Gastrocnemius medialis (tissue), 4 donors: ENCODE data around the gene GPATCH3. TPM values are rescaled to one million over a fixed set of nuclear protein-coding genes. Genes with fewer than 3 reads are reported as not detected.
A peak's percentile ranks its signal among the peaks of the same experiment; 100 is the strongest.

Experiments used
- ATAC-seq, 2 donors: fragments of 150-250 bp; one replicate each; pipeline ENCODE4 v1.9.1; 2016
- DNase-seq, 2 donors: peaks; one replicate each; pipeline ENCODE4 v3.0.0-alpha.2; 2019
- H3K27ac ChIP-seq, 4 donors: fragments of 200-600 bp; sonication (generic); 1 replicate in 1 of 4; 2 replicates in 3 of 4; pipeline ENCODE4 v1.5.1; 2016 to 2018; ENCODE audit warnings: mild to moderate bottlenecking in 2 of 4, moderate library complexity in 1 of 4
- H3K27me3 ChIP-seq, 3 donors: fragments of 200-600 bp; sonication (generic) in 2 of 3; 1 replicate in 1 of 3; 2 replicates in 2 of 3; pipeline versions ENCODE4 v1.5.1 to v1.6.0; 2016 to 2019; ENCODE audit warnings: mild to moderate bottlenecking in 1 of 3, moderate library complexity in 1 of 3
- H3K36me3 ChIP-seq, 2 donors: fragments of 200-600 bp; sonication (generic) in 1 of 2; one replicate each; pipeline ENCODE4 v1.5.1; 2017 to 2018
- H3K4me1 ChIP-seq, 2 donors: fragments of 200-600 bp; sonication (generic) in 1 of 2; one replicate each; pipeline ENCODE4 v1.5.1; 2016 to 2017; ENCODE audit warnings: mild to moderate bottlenecking in 2 of 2
- H3K4me3 ChIP-seq, 4 donors: fragments of 200-600 bp; sonication (generic) in 3 of 4; 1 replicate in 1 of 4; 2 replicates in 3 of 4; pipeline ENCODE4 v1.5.1; 2016 to 2019; ENCODE audit warnings: mild to moderate bottlenecking in 2 of 4
- H3K9me3 ChIP-seq, 3 donors: fragments of 200-600 bp; sonication (generic) in 2 of 3; 1 replicate in 1 of 3; 2 replicates in 2 of 3; pipeline ENCODE4 v1.5.1; 2016 to 2019
- POLR2A ChIP-seq, 2 donors: fragments of 450-650 bp; IDR thresholded peaks; one replicate each; pipeline ENCODE4 v1.6.1; 2017; ENCODE audit warnings: antibody characterized with exemption in 2 of 2, mild to moderate bottlenecking in 2 of 2, moderate library complexity in 2 of 2
- in situ Hi-C, 4 donors: fragments of 200-750 bp; cut with MboI; loops; one replicate each; pipeline versions ENCODE4 v1.15.0 to v1.8.0; 2017; ENCODE audit warnings: low sequenced_read_pairs in 4 of 4
- intact Hi-C: fragments of 100-400 bp; cut with DNase I; formaldehyde crosslinking; loops from one replicate; pipeline ENCODE4 v1.15.1; 2023; ENCODE audit warnings: low total_unique reads
- total RNA-seq, 4 donors: library from RNA; depleted of rRNA; stranded (reverse); fragments of >200 nt; gene quantifications; one replicate each; pipeline versions ENCODE4 v1.1.0 to v1.2.3, GENCODE V29; 2016
- TF ChIP-seq, protein P1 (sequence below), 5 experiments: fragments of 450-650 bp in 3 of 5; fragments of 200-600 bp in 2 of 5; sonication (generic) in 2 of 5; IDR thresholded peaks in 4 of 5; conservative IDR thresholded peaks in 1 of 5; 1 replicate in 4 of 5; 2 replicates in 1 of 5; pipeline ENCODE4 v1.5.1; 2016 to 2019; ENCODE audit warnings: antibody characterized with exemption in 5 of 5, mild to moderate bottlenecking in 3 of 5, moderate library complexity in 3 of 5

GPATCH3 gene
- total RNA-seq, 4 donors from 2014 or later: 13.7 to 20.4 (median 16.9) TPM

GRCh38 chr1:26897351-26897750 lies 2.9 kb downstream of the GPATCH3 start:
- Histone ChIP-seq H3K27ac (no peak overlapping the region), H3K4me1 (peaks cover 20 to 21% of the 10 kb centered on the region in 2 donors), H3K9me3 (no peaks in the 10 kb centered on the region), H3K27me3 (no peaks in the 10 kb centered on the region), H3K4me3 (no peak overlapping the region), H3K36me3 (peaks cover 0 to 54% of the 10 kb centered on the region in 2 donors)
- intact Hi-C loops (no loop called here), in situ Hi-C loops (no loop called here)
- ATAC-seq (no peak), DNase-seq (no peak)
- TF ChIP-seq, protein P1, sequence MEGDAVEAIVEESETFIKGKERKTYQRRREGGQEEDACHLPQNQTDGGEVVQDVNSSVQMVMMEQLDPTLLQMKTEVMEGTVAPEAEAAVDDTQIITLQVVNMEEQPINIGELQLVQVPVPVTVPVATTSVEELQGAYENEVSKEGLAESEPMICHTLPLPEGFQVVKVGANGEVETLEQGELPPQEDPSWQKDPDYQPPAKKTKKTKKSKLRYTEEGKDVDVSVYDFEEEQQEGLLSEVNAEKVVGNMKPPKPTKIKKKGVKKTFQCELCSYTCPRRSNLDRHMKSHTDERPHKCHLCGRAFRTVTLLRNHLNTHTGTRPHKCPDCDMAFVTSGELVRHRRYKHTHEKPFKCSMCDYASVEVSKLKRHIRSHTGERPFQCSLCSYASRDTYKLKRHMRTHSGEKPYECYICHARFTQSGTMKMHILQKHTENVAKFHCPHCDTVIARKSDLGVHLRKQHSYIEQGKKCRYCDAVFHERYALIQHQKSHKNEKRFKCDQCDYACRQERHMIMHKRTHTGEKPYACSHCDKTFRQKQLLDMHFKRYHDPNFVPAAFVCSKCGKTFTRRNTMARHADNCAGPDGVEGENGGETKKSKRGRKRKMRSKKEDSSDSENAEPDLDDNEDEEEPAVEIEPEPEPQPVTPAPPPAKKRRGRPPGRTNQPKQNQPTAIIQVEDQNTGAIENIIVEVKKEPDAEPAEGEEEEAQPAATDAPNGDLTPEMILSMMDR (IDR thresholded peaks at IDR 0.05 in 4 of 5, conservative IDR thresholded peaks at IDR 0.05 in 1 of 5): no peak
- TF ChIP-seq POLR2A (IDR thresholded peaks at IDR 0.05): no peak

DNA sequence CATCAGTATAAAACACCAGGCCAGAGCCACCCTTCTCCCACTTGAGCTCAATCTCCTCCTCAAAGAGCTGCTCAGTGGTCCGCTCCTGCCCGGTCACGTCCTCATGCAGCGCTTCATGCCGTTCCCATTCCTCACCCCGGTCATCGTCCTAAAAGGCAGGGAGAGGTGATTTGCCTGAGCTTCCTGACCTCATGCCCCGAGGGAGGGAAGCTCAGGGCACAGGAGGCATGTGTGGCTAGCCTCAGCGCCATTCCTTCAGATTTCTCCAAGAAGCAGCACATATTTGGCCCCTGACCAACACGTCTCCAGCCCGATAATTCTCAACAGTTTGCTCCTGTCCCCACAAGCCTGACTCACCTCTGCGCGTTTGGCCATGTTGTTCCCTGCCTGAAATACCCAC lies 6.0 kb downstream of the GPATCH3 start:
- H3K27me3 ChIP-seq: no peaks in the 10 kb centered on the region
- H3K4me1 ChIP-seq: peaks cover 14 to 18% of the 10 kb centered on the region in 2 donors
- intact Hi-C loops (no loop called here), in situ Hi-C loops (no loop called here)
- H3K4me3 ChIP-seq: no peak overlapping the region
- H3K27ac ChIP-seq: no peak overlapping the region
- TF ChIP-seq, protein P1 (IDR thresholded peaks at IDR 0.05 in 4 of 5, conservative IDR thresholded peaks at IDR 0.05 in 1 of 5): no peak
- TF ChIP-seq POLR2A (IDR thresholded peaks at IDR 0.05): no peak
- H3K9me3 ChIP-seq: no peaks in the 10 kb centered on the region
- H3K36me3 ChIP-seq: peaks cover 0 to 66% of the 10 kb centered on the region in 2 donors
- ATAC-seq (no peak), DNase-seq (no peak)

DNA sequence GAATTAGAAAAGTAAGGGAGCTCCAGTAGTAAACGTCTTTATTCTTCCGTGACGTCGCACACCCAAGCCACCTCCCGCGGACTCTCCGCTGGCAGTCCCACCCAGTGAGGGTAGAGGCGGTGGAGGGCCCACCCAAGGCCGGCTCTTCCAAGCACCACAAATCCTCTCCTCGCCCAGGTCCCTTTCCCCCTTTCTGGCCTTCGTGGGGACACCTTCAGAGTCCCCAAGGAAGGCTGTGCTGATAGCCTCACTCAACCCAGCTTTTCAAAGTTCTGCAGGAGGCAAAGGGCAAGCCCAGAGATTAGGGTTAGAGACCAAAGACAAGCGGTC lies 9.8 kb downstream of the GPATCH3 start:
- Histone ChIP-seq H3K4me1 (peaks cover 10 to 19% of the 10 kb centered on the region in 2 donors), H3K27me3 (no peaks in the 10 kb centered on the region), H3K4me3 (peak overlapping the region; percentile 89 to 99 (median 96)), H3K9me3 (no peaks in the 10 kb centered on the region), H3K27ac (peak overlapping the region; percentile 87 to 95 (median 93)), H3K36me3 (peaks cover 5 to 73% of the 10 kb centered on the region in 2 donors)
- TF ChIP-seq POLR2A (IDR thresholded peaks at IDR 0.05): no peak
- TF ChIP-seq, protein P1 (IDR thresholded peaks at IDR 0.05 in 4 of 5, conservative IDR thresholded peaks at IDR 0.05 in 1 of 5): no peak
- in situ Hi-C loops (no loop called here), intact Hi-C loops (loop anchor here (2.0 kb wide), 1 partner anchor 30 kb away; the partner anchor contains the start of gene NUDC)
- DNase-seq (no peak), ATAC-seq (peak; percentile 27 to 31)

GRCh38 chr1:26889551-26890466 lies 10.5 kb downstream of the GPATCH3 start, which contains the start of gene GPN2:
Gene GPN2 (minus strand): TSS chr1:26890283. CDS start chr1:26890096, 187 bp downstream.
- intact Hi-C loops: loop anchor here (2.0 kb wide), 1 partner anchor 31 kb away; the partner anchor contains the start of gene NUDC

More at GRCh38 chr1:26889551-26890466, 10.5 kb downstream of the GPATCH3 start, which contains the start of gene GPN2:
- H3K36me3 ChIP-seq: peaks cover 5 to 73% of the 10 kb centered on the region in 2 donors
- no peaks in the 10 kb centered on the region for H3K27me3 ChIP-seq
- H3K27ac ChIP-seq: peak within 1 kb of the TSS; percentile 87 to 95 (median 93)
- ATAC-seq: peak; percentile 98
- H3K9me3 ChIP-seq: no peaks in the 10 kb centered on the region
- TF ChIP-seq POLR2A (IDR thresholded peaks at IDR 0.05): peak; percentile 45 to 68
- TF ChIP-seq, protein P1 (IDR thresholded peaks at IDR 0.05 in 4 of 5, conservative IDR thresholded peaks at IDR 0.05 in 1 of 5): no peak
- peak within 1 kb of the TSS; percentile 89 to 99 (median 96) for H3K4me3 ChIP-seq
- H3K4me1 ChIP-seq: peaks cover 10 to 19% of the 10 kb centered on the region in 2 donors
- peak; percentile 47 to 70 for DNase-seq
- in situ Hi-C loops: no loop called here
